Lower leg skin (tissue), 3 donors: ENCODE data around the gene MARS1.

Experiments
- POLR2A ChIP-seq, 2 donors: fragments of 450-650 bp; IDR thresholded peaks; one replicate each; pipeline ENCODE4 v1.6.1; 2016 to 2017; ENCODE audit warnings: antibody characterized with exemption in 2 of 2, mild to moderate bottlenecking in 1 of 2, moderate library complexity in 1 of 2
- TF ChIP-seq, protein P1 (sequence below), 3 donors: fragments of 450-650 bp; IDR thresholded peaks; one replicate each; pipeline ENCODE4 v1.5.1; 2016; ENCODE audit warnings: antibody characterized with exemption in 3 of 3, mild to moderate bottlenecking in 3 of 3, moderate library complexity in 2 of 3

DNA sequence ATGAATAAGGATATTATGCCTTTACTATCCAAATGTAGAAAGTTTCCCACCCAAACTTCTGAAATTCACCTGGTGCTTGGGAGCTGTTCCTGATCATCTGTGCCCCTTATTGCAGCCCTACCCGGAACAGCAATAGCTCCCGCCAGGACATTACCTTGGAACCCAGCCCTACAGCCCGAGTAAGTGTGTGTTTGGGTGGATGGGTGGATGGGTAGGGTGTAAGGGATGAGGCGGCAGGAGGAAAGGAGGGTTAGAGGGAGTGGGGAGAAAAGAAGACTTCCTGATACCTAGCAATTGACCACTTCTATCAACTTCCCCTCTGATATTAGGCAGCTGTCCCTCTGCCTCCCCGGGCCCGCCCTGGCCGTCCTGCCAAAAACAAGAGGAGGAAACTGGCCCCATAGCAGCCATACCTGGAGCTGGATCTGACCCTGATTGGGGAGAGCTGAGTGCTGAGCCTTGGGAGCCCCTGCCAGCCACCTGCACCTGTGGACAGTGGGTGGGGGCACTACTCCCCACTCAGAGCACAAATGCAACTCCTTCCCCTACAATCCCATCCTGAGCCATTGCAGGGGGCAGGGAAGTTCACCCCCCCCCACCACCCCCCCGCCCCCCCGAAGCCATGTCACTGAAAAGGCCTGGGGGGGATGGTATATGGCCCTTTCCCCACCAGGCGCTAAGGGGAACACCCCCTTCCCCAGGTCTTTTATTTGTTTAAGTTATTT lies 41.1 kb downstream of the MARS1 start:
- TF ChIP-seq POLR2A (IDR thresholded peaks at IDR 0.05), result no peak
- TF ChIP-seq, protein P1, sequence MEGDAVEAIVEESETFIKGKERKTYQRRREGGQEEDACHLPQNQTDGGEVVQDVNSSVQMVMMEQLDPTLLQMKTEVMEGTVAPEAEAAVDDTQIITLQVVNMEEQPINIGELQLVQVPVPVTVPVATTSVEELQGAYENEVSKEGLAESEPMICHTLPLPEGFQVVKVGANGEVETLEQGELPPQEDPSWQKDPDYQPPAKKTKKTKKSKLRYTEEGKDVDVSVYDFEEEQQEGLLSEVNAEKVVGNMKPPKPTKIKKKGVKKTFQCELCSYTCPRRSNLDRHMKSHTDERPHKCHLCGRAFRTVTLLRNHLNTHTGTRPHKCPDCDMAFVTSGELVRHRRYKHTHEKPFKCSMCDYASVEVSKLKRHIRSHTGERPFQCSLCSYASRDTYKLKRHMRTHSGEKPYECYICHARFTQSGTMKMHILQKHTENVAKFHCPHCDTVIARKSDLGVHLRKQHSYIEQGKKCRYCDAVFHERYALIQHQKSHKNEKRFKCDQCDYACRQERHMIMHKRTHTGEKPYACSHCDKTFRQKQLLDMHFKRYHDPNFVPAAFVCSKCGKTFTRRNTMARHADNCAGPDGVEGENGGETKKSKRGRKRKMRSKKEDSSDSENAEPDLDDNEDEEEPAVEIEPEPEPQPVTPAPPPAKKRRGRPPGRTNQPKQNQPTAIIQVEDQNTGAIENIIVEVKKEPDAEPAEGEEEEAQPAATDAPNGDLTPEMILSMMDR (IDR thresholded peaks at IDR 0.05), result no peak
